GM21367 (cell line): ENCODE results near the gene C1orf52.
A peak's percentile ranks its signal among the peaks of the same experiment; 100 is the strongest.
"Not testable (repeated sequence)": the region's sequence is repeated elsewhere in the genome, so short reads cannot be mapped to it uniquely, and the experiment has no call there.

Experiments
- ATAC-seq: cut with Tn5 transposase; IDR thresholded peaks from one replicate; pipeline ENCODE4 v1.9.1; 2021; ENCODE audit not compliant: unreplicated experiment

Gene C1orf52

GRCh38 chr1:85278853-85279314, 19.4 kb upstream of the C1orf52 start:
- ATAC-seq: no peak

- no peak for ATAC-seq
These were observed 18.3 kb upstream of the C1orf52 start for GRCh38 chr1:85277802-85278201.

- no peak for ATAC-seq
These were observed 17.6 kb upstream of the C1orf52 start for GRCh38 chr1:85276978-85277639.

GRCh38 chr1:85276215-85276977, 16.9 kb upstream of the C1orf52 start, which contains the start of gene BCL10:
BCL10 (minus strand) TSS chr1:85276632; CDS start chr1:85276352, 280 bp downstream.
- peak; percentile 97 for ATAC-seq

- ATAC-seq: no peak
These were observed 16.3 kb upstream of the C1orf52 start for GRCh38 chr1:85275701-85276214.

GRCh38 chr1:85274969-85275453, 15.5 kb upstream of the C1orf52 start:
- ATAC-seq: no peak

GRCh38 chr1:85273397-85273796, 13.9 kb upstream of the C1orf52 start:
- no peak for ATAC-seq

- ATAC-seq: no peak
These were observed 9.5 kb upstream of the C1orf52 start for GRCh38 chr1:85268801-85269585.

GRCh38 chr1:85267313-85267712, 7.9 kb upstream of the C1orf52 start:
- no peak for ATAC-seq

GRCh38 chr1:85264150-85264549, 4.7 kb upstream of the C1orf52 start:
- no peak for ATAC-seq

GRCh38 chr1:85262985-85263384, 3.5 kb upstream of the C1orf52 start:
- ATAC-seq: no peak

GRCh38 chr1:85259912-85260274, 431 bp upstream of the C1orf52 start:
- no peak for ATAC-seq

- ATAC-seq: no peak
These were observed 835 bp downstream of the C1orf52 start for GRCh38 chr1:85258536-85259117.

GRCh38 chr1:85249042-85249441, 10.4 kb downstream of the C1orf52 start:
- not testable (repeated sequence) for ATAC-seq

- ATAC-seq: no peak
These were observed 13.6 kb downstream of the C1orf52 start for GRCh38 chr1:85245891-85246290.

- no peak for ATAC-seq
These were observed 14.0 kb downstream of the C1orf52 start for GRCh38 chr1:85245456-85245855.

- ATAC-seq: no peak
These were observed 15.0 kb downstream of the C1orf52 start for GRCh38 chr1:85244271-85245061.

GRCh38 chr1:85243372-85243771, 16.1 kb downstream of the C1orf52 start:
- no peak for ATAC-seq

GRCh38 chr1:85240643-85241042, 18.8 kb downstream of the C1orf52 start:
- ATAC-seq: no peak

- peak; percentile 53 for ATAC-seq
These were observed 19.3 kb downstream of the C1orf52 start for GRCh38 chr1:85240174-85240601.
